RPMI7951 (cell line): ENCODE measurements around the gene DYNLT3. TPM values are rescaled to one million over a fixed set of nuclear protein-coding genes. Genes with fewer than 3 reads are reported as not detected.
A peak's percentile ranks its signal among the peaks of the same experiment; 100 is the strongest.

Source experiments
- DNase-seq: peaks from one replicate; pipeline ENCODE4 v3.0.0-alpha.2; 2012; ENCODE audit warnings: low read depth
- total RNA-seq: library from RNA; depleted of rRNA; stranded (reverse); fragments of >200 nt; shearing (Covaris generic); gene quantifications from 2 replicates; pipeline ENCODE4 v1.2.3, GENCODE V29; 2014

DYNLT3 gene
- total RNA-seq, 1 experiment from 2014 or later = 157 TPM

DNA sequence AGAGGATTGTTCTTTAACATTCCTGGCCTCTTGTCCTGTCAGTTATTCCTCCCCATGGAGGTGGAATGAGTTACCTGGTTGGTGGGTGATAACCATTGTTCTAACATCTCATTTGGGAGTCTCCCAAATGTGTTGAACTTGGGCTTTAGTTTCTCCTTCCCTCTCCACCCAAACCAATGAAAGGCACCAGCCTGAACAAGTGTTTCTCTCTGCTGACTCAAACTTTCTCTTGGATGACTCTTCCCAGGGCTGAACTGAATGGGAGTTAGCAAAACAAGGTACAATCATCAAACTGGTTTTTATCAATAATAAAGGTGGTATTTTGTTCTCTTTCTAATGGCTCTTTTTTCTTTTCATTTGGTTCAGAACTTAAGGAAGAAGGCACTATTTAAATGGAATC, 2.7 kb downstream of the DYNLT3 start:
- no peak for DNase-seq

GRCh38 chrX:37840931-37841330, 6.4 kb downstream of the DYNLT3 start:
- no peak for DNase-seq

GRCh38 chrX:37834937-37835336, 12.4 kb downstream of the DYNLT3 start:
- no peak for DNase-seq

GRCh38 chrX:37830371-37830770, 17.0 kb downstream of the DYNLT3 start:
- no peak for DNase-seq

DNA sequence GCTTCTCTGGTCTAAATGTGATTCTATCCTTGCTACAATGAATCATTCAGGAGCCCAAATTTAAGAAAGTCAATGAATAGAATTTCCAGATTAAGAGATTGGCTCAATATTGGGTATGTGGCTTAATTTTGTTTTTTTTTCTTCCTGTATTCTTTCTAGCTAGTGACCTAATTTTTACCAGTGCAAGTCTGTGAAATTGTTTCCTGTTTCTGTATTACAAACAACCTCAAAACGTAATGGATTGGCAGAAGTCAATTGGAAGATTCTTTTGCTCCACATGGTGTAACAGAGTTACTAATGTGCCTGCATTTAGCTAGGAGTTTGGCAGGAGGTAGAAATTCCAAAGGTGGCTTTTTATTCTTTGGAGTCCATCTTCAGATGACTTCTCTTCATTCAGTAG, 17.6 kb downstream of the DYNLT3 start:
- DNase-seq = no peak

- peak; percentile 35 for DNase-seq
These were observed 22.0 kb downstream of the DYNLT3 start for GRCh38 chrX:37825215-37825842.

GRCh38 chrX:37824491-37825214, 22.7 kb downstream of the DYNLT3 start:
- no peak for DNase-seq

DNA sequence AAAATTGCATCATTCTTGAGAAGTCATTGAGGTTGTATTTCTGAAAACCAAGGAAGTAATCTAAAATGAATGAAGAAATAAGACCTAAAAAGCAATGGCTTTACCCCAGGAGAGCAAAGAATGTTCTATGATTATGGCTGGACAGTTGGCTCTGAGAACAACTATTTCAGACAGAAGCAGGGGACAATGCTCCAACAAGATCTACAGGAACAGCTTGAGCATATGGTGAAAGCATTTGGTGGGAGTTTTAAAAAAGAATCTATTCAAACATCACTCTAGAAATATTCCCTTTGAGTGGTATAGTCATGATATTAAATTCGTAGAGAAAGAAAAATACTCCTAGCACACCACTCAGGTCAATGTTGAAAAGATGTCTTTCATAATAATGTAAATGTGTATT, 26.7 kb downstream of the DYNLT3 start:
- DNase-seq = no peak

- no peak for DNase-seq
These were observed 29.3 kb downstream of the DYNLT3 start for GRCh38 chrX:37818031-37818430.

DNA sequence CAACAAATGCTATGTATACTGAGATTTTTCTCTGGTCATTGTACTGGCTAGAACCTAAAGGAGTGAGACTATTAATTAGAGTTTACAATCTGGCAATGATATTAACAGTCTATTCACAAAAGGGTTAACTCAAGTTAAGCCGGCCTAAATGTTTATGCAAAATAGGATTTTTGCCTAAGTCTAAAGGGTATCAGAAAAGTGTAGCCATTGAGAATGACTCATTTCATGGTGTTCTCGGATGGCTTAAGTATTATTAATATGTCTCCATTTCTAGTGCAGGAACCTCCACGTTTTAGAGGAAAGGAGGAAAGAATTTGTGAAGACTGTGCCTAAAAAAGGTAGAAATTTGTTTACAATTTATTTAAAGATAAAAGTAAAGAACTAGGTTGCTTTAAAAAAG, 29.8 kb downstream of the DYNLT3 start:
- DNase-seq = no peak

GRCh38 chrX:37817176-37817575, 30.2 kb downstream of the DYNLT3 start:
- no peak for DNase-seq

DNA sequence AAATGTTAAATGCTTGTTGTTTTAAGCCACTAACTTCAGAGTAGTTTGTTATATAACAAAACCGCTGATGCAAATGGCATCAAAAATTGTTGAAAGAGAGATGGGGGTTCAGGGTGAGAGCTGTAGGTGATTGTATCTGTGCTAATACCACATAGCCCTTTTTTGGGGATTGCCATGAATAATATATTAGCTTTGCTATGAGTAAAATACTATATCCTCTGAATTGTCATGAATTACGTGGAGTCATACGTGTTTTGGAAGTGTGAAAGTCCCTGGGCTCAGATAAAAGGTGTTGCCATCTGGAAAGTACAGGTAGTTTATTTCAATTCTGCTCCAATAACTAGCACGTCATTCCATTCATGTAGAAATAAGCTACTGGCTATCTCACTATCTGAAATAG, 30.6 kb downstream of the DYNLT3 start:
- no peak for DNase-seq

- DNase-seq = no peak
These were observed 32.0 kb downstream of the DYNLT3 start for GRCh38 chrX:37815366-37815765.

DNA sequence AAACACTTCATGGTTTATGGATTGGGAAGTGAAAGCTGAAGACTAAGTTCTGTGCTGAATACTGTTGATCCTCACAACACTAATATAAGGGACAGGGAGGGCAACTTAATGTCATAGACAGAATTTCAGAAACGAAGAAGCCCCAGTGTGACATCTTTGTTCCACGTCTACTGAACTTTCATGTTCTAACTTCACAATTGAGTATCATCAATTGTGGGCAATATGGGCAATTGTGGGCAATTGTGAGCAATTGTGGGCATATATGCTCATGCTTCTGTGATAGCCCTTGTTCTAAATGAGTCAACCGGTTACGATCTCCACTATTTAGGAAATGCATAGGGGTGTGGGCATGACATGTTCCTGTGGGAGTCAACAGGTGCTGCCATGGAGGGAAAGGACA, 33.8 kb downstream of the DYNLT3 start:
- no peak for DNase-seq

- DNase-seq = no peak
These were observed 35.3 kb downstream of the DYNLT3 start for GRCh38 chrX:37812110-37812509.

DNA sequence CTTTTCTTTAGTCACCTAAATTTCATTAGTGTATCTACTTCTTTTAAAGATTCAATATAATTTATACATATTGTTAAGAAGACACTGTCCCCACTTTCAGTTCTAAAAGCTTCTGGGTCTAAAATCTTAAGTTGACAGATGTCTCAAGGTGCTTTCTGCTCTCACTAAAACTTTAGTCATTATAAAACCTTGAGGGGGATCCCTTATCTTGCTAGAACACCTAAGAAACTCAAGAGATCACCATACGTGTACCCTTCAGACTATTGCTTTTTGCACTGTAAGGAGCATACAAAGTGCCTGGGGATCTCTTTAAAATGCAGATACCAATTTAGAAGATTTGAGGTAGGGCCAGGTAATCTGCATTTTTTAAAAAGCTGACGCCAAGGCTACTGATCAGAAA, 37.4 kb downstream of the DYNLT3 start:
- no peak for DNase-seq

GRCh38 chrX:37803057-37803456, 44.3 kb downstream of the DYNLT3 start:
- DNase-seq = no peak

DNA sequence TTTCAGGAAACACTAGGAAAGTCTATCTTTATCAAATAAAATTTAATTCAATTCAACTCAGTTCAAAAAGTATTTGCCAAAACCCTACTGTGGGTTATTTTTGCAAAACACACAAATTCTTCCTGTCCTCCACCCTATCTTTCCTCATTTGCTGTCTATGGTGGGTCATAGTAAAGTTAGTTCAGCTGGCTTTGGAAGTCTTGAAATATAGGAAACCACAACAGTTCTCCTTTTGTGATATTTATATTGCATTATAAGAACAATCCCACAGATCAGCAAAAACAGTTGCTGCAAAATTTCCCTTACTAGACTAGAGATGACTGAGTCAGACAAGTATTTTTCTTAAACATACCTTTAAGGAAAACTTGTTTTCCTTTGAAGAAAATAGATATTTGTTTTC, 45.3 kb downstream of the DYNLT3 start:
- no peak for DNase-seq

DNA sequence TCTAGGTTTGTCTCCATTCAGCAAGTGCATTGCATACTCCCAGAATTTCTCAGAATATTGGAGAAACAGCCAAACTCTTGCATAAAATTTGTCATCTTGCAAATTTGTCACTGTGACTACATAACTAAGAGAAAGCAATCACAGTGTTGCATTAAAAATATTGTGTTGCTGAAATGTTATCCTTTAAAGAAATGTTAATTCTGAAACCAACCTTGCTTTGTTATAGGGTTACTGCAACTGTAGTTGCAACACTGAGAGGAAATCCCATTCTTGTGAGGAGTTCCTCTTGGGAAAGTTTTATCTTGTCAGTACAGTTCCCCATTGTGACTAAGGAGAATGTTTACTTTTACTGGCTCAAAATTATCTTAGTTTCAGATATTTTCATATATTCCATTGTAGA, 46.7 kb downstream of the DYNLT3 start:
- no peak for DNase-seq

DNA sequence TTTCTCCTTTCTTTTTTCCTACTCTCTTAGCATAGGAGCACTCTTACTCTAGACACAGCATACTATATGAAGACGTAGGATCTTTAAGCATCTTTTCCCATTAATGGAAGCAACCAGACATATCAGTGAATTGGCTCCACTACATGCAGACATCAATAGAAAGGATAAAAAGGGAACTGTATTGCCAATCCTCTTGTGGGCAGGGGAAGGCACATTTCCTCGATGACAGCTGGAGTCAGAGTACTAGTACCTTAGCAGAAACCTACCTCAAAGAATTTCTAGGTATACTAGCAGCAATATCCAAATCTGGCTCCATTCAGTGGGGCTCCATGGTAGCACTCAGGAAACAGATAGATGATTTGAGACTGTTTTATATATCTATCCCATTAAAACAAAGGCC, 47.4 kb downstream of the DYNLT3 start:
- DNase-seq = no peak

- no peak for DNase-seq
These were observed 50.6 kb downstream of the DYNLT3 start for GRCh38 chrX:37796805-37797204.

DNA sequence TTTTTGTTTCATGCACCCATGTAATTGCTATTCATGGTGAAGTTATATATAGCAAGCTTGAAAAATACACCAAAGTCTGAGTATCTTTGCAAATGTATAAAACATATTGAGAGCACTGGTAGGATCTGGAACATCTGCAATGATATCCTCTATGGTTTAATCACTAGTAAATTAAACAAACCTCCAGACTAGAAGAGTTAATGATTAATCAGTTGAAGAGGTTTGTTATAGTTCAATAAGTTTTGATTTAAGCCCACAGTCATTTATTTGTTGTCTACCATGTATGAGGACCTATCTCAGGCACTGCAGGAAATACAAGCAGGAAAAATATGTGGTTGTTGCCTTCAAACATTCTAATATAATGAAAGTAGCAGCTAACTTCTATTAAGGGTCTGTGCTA, 51.1 kb downstream of the DYNLT3 start:
- no peak for DNase-seq
